ENCODE data around the gene DENND1B. TPM values are rescaled to one million over a fixed set of nuclear protein-coding genes. Genes with fewer than 3 reads are reported as not detected.

DENND1B gene
- total RNA-seq, 2 donors from 2014 or later, result 12.2 to 17.1 TPM

DNA sequence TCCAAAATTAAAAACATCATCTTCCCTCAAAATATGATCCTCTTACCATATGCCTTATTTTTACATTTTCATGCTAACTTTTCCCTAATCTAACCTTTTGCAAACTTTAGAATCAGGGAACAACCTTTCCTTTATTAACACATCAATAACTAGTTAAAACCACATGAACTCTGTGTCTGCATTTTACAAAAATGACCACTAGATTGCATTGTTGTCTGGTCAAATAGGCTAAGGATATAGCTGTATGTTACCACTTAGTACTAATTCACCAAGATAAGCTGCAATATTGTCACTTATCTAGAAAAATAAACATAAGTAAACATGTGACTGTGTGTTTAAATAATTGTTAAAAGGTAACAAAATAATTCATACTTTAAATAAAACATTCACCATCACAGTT is 82.3 kb downstream of the DENND1B start:
- Mint-ChIP-seq H3K9me3 (peaks cover 11% of the 10 kb centered on the region), H3K27ac (no peak overlapping the region), H3K27me3 (no peaks in the 10 kb centered on the region), H3K4me1 (peaks cover 13% of the 10 kb centered on the region), H3K4me3 (no peak overlapping the region), H3K36me3 (ENCODE audit: low read depth) (peaks cover 26% of the 10 kb centered on the region)
- no peak for ATAC-seq (replicated peaks)

DNA sequence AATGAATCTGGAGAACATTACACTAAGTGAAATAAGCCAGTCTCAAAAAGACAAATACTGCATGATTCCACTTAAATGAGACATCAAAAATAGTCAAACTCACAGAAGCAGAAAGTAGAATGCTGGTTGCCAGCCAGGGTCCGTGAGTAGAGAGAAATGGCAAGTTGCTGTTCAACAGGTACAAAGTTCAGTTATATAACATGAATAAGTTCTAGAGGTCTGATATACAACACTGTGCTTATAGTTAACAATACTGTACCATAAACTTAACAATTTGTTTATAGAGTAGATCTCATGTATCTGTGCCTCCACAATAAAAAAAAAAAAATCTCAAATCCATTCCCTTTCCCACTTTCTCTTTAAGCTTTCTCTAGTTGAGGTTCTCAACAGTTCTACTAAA is 83.5 kb downstream of the DENND1B start:
- Mint-ChIP-seq H3K4me3 (no peak overlapping the region), H3K4me1 (peaks cover 5% of the 10 kb centered on the region), H3K36me3 (ENCODE audit: low read depth) (peaks cover 27% of the 10 kb centered on the region), H3K27me3 (no peaks in the 10 kb centered on the region), H3K27ac (no peak overlapping the region), H3K9me3 (peaks cover 11% of the 10 kb centered on the region)
- ATAC-seq (replicated peaks), result no peak

DNA sequence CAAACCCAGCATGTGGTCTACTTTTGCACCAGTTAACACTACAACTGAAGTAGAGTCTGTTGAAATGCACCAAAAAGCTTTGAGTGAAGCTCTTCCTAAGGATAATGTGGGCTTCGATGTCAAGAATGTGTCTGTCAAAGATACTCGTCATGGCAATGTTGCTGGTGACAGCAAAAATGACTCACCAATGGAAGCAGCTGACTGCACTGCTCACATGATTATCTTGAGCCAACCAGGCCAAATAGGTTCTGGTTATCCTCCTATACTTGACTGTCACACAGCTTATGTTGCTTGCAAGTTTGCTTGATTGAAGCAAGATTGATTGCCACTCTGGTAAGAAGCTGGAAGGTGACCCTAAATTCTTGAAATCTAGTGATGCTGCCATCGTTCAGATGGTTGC is 85.2 kb downstream of the DENND1B start:
- peaks cover 5% of the 10 kb centered on the region for H3K4me1 Mint-ChIP-seq
- H3K36me3 Mint-ChIP-seq (ENCODE audit: low read depth), result peaks cover 27% of the 10 kb centered on the region
- H3K27me3 Mint-ChIP-seq, result no peaks in the 10 kb centered on the region
- no peak overlapping the region for H3K27ac Mint-ChIP-seq
- no peak for ATAC-seq (replicated peaks)
- no peak overlapping the region for H3K4me3 Mint-ChIP-seq
- peaks cover 11% of the 10 kb centered on the region for H3K9me3 Mint-ChIP-seq

DNA sequence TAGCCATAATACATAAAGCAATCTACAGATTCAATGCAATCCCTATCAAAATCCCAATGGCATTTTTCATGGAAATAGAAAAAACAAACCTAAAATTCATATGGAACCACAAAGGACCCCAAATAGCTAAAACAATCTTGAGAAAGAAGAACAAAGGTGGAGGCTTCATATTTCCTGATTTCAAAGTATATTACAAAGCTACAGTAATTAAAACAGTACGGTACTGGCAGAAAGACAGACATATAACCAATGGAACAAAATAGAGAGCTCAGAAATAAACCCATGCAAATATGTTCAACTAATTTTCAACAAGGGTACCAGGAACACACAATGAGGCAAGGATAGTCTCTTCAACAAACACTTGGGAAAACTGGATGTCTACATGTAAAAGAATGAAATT is 87.0 kb downstream of the DENND1B start:
- H3K4me3 Mint-ChIP-seq, result no peak overlapping the region
- peaks cover 11% of the 10 kb centered on the region for H3K9me3 Mint-ChIP-seq
- no peak for ATAC-seq (replicated peaks)
- H3K4me1 Mint-ChIP-seq, result peaks cover 7% of the 10 kb centered on the region
- peaks cover 27% of the 10 kb centered on the region for H3K36me3 Mint-ChIP-seq (ENCODE audit: low read depth)
- H3K27ac Mint-ChIP-seq, result no peak overlapping the region
- H3K27me3 Mint-ChIP-seq, result no peaks in the 10 kb centered on the region

DNA sequence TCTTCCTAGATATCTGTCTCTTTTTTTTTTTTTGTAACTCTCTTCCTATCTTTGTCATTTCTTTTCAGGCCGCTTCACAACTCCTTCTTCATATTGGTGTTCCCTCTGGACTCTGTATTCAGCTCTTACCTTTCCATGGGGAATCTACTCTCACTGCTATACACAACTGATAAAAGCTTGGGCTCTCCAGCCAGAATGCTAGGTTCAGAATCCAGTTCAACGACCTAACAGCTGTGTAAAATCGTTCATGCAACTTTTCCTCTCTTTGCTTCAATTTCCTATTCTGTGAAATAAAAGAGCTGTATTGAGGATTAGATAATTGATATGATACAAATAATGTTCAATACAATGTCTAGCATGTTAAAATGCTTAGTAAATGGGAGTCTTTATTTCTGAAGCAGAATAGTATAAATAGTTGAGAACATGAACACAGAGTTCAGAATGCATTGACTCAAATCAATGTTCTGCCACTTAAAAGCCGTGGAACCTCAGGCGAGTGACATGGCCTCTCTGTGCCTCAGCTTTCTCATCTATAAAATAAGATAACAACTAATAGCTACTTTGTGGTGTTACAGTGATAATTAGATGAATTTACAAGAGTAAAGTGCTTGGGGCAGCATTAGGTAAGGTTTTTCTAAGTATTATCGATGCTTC is 88.5 kb downstream of the DENND1B start:
- ATAC-seq (replicated peaks), result no peak
- no peak overlapping the region for H3K27ac Mint-ChIP-seq
- H3K9me3 Mint-ChIP-seq, result peaks cover 11% of the 10 kb centered on the region
- peaks cover 6% of the 10 kb centered on the region for H3K4me1 Mint-ChIP-seq
- no peaks in the 10 kb centered on the region for H3K27me3 Mint-ChIP-seq
- H3K4me3 Mint-ChIP-seq, result no peak overlapping the region
- peaks cover 24% of the 10 kb centered on the region for H3K36me3 Mint-ChIP-seq (ENCODE audit: low read depth)

DNA sequence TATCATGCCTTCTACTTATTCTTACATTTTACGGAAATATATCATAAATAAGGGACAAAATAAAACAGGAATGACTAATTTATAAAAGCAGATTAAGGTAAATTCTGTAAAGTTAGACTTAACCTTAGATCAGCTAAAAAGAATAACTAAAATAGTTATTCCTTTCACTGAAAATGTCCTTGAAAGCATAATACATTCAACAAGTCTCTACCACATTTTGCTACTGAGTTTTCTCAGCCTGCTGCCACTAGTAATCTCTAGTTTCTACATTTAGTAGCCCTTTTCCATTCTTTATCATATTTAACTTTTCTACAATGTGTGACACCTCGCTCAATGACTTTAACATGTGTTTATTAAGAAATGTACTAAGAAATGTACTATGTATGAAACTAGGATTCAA is 89.0 kb downstream of the DENND1B start:
- ATAC-seq (replicated peaks), result no peak
- H3K9me3 Mint-ChIP-seq, result peaks cover 11% of the 10 kb centered on the region
- no peak overlapping the region for H3K27ac Mint-ChIP-seq
- peaks cover 10% of the 10 kb centered on the region for H3K4me1 Mint-ChIP-seq
- no peaks in the 10 kb centered on the region for H3K27me3 Mint-ChIP-seq
- H3K4me3 Mint-ChIP-seq, result no peak overlapping the region
- H3K36me3 Mint-ChIP-seq (ENCODE audit: low read depth), result peaks cover 19% of the 10 kb centered on the region

DNA sequence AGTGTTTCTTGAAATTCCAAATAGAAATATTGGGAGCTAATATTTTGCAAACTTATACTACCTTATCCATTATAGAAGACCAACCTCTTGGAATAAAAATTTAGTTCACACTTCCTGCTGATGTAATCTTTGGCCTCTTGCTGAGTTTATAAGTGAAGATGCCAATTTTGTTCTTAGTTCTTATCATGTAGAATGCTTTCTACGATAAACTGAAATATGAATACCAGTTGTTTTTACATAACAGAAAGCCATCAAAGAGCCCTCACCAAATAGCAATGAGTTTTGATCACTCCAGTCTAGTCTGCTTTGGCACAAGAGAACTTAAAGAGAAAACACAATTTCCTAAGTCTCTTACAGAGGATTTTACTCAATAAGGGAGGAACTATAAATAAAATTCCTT is 89.5 kb downstream of the DENND1B start:
- Mint-ChIP-seq H3K4me1 (peaks cover 10% of the 10 kb centered on the region), H3K27ac (no peak overlapping the region), H3K9me3 (peaks cover 11% of the 10 kb centered on the region), H3K27me3 (no peaks in the 10 kb centered on the region), H3K36me3 (ENCODE audit: low read depth) (peaks cover 15% of the 10 kb centered on the region), H3K4me3 (no peak overlapping the region)
- ATAC-seq (replicated peaks), result no peak

DNA sequence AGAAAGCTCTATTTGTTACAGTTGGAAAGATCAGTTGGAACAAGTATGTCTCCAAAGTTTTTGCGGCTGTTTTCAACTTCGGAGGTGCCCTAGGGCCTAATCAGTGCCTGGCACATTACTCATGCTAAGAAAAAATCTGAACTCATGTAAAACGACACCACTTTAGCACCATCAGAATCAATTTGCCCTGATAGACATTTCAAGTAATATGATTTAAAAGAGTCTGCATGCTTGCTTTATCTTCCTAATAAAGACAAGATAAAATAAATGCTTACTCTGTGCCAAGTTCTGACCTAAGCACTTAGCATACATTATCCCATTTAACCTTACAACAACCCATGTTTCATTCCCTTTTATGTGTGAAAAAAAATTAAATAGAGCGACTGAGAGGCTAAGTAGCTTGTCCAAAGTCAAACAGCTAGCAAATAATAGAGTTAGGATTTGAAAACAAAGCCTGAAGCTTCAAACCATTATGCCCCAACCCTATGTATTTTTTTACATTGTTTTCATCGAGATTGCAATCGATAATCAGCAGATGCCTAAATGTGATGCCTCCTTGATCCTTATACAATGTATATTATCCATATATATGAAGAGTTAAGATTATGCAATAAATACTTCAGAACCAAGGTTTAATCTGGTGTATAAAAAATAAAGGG is 91.3 kb downstream of the DENND1B start:
- no peak for ATAC-seq (replicated peaks)
- H3K36me3 Mint-ChIP-seq (ENCODE audit: low read depth), result peaks cover 12% of the 10 kb centered on the region
- H3K4me1 Mint-ChIP-seq, result peaks cover 10% of the 10 kb centered on the region
- H3K4me3 Mint-ChIP-seq, result no peak overlapping the region
- no peak overlapping the region for H3K27ac Mint-ChIP-seq
- no peaks in the 10 kb centered on the region for H3K27me3 Mint-ChIP-seq
- H3K9me3 Mint-ChIP-seq, result peaks cover 9% of the 10 kb centered on the region

DNA sequence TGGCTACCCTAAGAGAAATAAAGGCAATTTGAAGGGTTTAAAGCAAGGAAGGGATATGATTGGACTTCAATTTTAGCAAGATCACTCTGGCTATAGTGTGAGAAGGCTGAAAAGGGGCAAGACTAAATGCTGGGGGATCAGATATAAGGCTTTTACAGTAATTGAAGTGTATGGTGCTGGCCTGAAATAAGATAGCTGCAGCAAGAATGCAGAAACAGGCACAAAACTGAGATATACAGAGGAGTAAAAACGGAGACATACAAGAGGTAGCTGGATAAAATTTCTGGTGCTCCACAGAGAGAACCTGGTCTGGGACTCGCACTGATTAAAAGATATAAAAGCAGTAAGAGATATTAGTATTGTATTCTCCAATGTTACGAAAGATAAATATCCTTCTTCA is 92.0 kb downstream of the DENND1B start:
- ATAC-seq (replicated peaks), result no peak
- Mint-ChIP-seq H3K4me3 (no peak overlapping the region), H3K27me3 (no peaks in the 10 kb centered on the region), H3K9me3 (peaks cover 2% of the 10 kb centered on the region), H3K4me1 (peaks cover 10% of the 10 kb centered on the region), H3K27ac (no peak overlapping the region), H3K36me3 (ENCODE audit: low read depth) (peaks cover 5% of the 10 kb centered on the region)

DNA sequence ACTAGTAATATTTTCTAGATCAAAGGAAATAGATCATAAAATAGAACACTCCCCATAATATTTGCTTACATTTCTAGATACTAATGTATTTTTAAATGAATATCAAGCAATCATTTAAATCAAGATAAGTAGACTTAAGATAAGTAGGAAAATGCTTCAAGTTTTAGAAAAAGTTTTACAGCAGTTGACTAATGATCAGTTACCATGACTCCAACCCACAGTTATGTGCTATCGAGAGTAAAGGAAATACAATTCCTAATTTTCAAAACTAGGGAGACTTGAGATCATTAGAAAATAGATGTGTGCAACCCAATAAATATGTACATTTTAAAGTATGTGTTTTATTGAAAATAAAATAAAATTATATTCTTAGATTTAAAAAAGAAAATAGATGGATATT is 95.0 kb downstream of the DENND1B start:
- no peaks in the 10 kb centered on the region for H3K9me3 Mint-ChIP-seq
- ATAC-seq (replicated peaks), result no peak
- no peaks in the 10 kb centered on the region for H3K36me3 Mint-ChIP-seq (ENCODE audit: low read depth)
- H3K27me3 Mint-ChIP-seq, result no peaks in the 10 kb centered on the region
- no peak overlapping the region for H3K27ac Mint-ChIP-seq
- H3K4me1 Mint-ChIP-seq, result peaks cover 18% of the 10 kb centered on the region
- no peak overlapping the region for H3K4me3 Mint-ChIP-seq

DNA sequence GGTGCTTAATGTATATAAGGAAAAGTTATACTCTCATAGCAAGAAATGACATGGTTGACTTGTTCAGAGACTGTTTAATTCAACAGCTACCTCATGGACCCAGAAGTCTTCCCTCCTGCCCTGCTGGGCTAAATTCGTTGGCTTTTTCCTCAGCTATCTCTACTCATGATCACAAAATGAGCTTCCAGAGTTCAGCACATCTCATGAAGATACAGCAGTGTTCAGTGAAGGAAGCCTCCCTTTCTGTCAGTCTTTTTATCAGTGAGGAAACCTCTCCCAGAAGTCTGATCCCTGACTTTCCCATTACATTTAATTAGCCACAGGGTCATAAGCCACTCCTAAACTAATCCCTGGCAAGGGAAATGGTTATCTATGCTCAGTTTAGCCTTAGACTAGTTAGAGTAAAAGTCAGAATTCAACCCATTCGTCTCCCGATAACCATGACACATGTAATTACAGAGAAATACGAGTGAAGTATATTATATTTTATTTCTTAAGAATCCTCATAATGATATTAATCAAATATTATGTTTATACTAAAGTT is 97.5 kb downstream of the DENND1B start:
- no peak overlapping the region for H3K4me3 Mint-ChIP-seq
- H3K4me1 Mint-ChIP-seq, result peaks cover 13% of the 10 kb centered on the region
- ATAC-seq (replicated peaks), result no peak
- no peaks in the 10 kb centered on the region for H3K9me3 Mint-ChIP-seq
- no peaks in the 10 kb centered on the region for H3K36me3 Mint-ChIP-seq (ENCODE audit: low read depth)
- no peaks in the 10 kb centered on the region for H3K27me3 Mint-ChIP-seq
- no peak overlapping the region for H3K27ac Mint-ChIP-seq

DNA sequence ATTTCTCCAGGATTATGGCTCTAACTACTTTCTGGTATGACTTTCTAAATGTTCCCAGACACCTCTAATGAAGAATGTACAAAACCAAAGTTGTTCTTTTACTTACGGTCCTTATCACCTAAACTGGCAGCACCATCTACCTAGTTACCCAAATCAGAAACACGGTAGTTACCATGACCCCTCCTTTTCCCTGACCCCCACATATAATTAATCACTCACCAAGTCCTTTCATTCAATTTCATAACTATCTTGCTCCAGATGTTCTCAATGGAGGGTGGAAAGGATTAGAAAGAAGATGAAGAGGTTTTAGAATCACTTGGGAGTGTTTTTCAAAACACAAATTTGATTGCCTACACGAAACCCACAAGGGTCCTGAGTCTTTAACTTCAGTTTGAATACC is 98.0 kb downstream of the DENND1B start:
- no peak for ATAC-seq (replicated peaks)
- Mint-ChIP-seq H3K27me3 (no peaks in the 10 kb centered on the region), H3K4me1 (peaks cover 13% of the 10 kb centered on the region), H3K27ac (no peak overlapping the region), H3K9me3 (no peaks in the 10 kb centered on the region), H3K36me3 (ENCODE audit: low read depth) (no peaks in the 10 kb centered on the region), H3K4me3 (no peak overlapping the region)

DNA sequence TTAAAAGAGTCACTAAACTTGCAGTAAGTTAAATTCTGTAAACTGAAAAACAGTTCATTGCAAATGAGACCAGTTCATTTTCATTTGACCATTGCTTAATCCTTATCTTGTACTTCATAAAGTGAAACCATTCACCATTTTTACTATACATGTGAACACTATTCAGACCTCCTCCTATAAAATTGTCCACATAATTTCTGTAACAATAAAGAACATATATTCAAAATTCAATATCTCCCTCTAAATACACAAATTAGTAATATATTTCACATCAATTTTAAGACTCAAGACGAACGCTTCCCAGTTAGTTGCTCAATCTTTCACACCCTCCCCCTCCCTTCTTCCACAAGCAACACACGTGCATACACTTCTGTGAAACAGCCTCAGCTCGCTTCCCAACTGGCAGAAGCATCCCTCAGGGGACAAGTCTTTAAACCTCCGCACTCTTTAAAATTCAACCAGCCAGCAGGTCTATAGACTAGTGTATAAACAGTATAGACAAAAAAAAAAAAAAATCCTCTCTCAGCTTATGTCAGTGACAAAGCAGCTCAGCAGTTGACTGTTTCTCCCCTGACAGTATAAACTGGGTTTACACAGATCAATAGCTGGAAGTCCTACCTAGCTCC is 99.6 kb downstream of the DENND1B start:
- Mint-ChIP-seq H3K4me1 (peaks cover 8% of the 10 kb centered on the region), H3K4me3 (no peak overlapping the region), H3K9me3 (no peaks in the 10 kb centered on the region), H3K27me3 (no peaks in the 10 kb centered on the region), H3K36me3 (ENCODE audit: low read depth) (no peaks in the 10 kb centered on the region), H3K27ac (no peak overlapping the region)
- no peak for ATAC-seq (replicated peaks)

DNA sequence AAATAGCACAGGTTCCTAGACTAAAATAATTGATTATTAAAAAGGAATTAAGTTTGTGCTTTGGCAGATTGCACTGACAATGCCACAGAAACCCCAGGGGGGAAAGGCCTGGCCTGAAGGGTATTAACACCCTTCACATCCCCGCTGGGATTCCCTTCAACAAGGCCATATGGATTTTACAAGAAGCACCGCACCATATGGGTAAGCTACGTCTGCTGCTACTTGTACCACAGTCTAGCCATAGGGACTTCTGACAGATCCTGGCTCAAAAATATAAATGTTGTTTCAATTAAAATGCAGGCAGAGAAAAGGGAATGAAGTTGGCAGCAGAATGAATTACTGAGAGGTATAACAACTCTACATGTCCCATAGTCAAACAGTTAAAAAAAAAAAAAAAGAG is 101.0 kb downstream of the DENND1B start:
- Mint-ChIP-seq H3K4me3 (no peak overlapping the region), H3K27ac (no peak overlapping the region), H3K9me3 (no peaks in the 10 kb centered on the region), H3K36me3 (ENCODE audit: low read depth) (no peaks in the 10 kb centered on the region), H3K4me1 (peaks cover 8% of the 10 kb centered on the region), H3K27me3 (no peaks in the 10 kb centered on the region)
- ATAC-seq (replicated peaks), result no peak

DNA sequence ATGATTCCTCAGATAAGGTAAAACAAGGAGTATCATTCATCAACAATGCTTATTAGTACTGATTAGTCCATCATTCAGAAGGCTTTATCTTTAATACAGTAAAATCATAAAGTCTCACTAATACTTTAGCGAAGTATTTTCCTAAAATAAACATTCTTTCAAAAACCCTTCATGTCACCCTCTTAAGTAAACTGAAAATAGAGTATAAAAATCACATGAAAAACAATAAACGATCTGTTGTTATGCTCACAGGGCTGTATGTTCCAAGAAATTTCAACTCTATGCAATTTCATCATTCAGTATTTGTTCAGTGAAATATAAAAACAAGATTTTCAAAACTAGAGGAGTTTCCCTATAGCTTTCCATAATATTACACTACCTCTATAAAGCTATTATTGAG is 102.0 kb downstream of the DENND1B start:
- Mint-ChIP-seq H3K4me3 (no peak overlapping the region), H3K27ac (no peak overlapping the region), H3K27me3 (no peaks in the 10 kb centered on the region), H3K36me3 (ENCODE audit: low read depth) (no peaks in the 10 kb centered on the region), H3K4me1 (peaks cover 8% of the 10 kb centered on the region), H3K9me3 (no peaks in the 10 kb centered on the region)
- no peak for ATAC-seq (replicated peaks)
